HepG2 (cell line): ENCODE results near the gene RAB6A. TPM values are rescaled to one million over a fixed set of nuclear protein-coding genes. Genes with fewer than 3 reads are reported as not detected.

Source experiments
- ARID5B ChIP-seq: IDR thresholded peaks from 2 replicates; pipeline ENCODE4 v1.4.0; 2020; ENCODE audit warnings: mild to moderate bottlenecking, missing genetic modification reagents
- CBX5 ChIP-seq: sonication (generic); formaldehyde crosslinking; IDR thresholded peaks from 2 replicates; pipeline ENCODE4 v1.4.0; 2020; ENCODE audit warnings: missing genetic modification reagents, borderline replicate concordance
- CENPX ChIP-seq: sonication (generic); formaldehyde crosslinking; IDR thresholded peaks from 2 replicates; pipeline ENCODE4 v1.9.0; 2021; ENCODE audit warnings: mild to moderate bottlenecking, missing genetic modification reagents, moderate library complexity
- DPF2 ChIP-seq: sonication (generic); formaldehyde crosslinking; IDR thresholded peaks from 2 replicates; pipeline ENCODE4 v1.4.0; 2020; ENCODE audit warnings: mild to moderate bottlenecking, low read depth, missing genetic modification reagents, borderline replicate concordance
- NR1H2 ChIP-seq: sonication (generic); formaldehyde crosslinking; IDR thresholded peaks from 2 replicates; pipeline ENCODE4 v1.8.1; 2022; ENCODE audit warnings: low read depth, missing genetic modification reagents, borderline replicate concordance
- PAXIP1 ChIP-seq: sonication (generic); formaldehyde crosslinking; conservative IDR thresholded peaks from 2 replicates; pipeline ENCODE4 v1.4.0; 2020; ENCODE audit warnings: mild to moderate bottlenecking, missing genetic modification reagents, moderate library complexity
- PHF8 ChIP-seq: sonication (generic); formaldehyde crosslinking; IDR thresholded peaks from 2 replicates; pipeline ENCODE4 v1.5.0; 2020; ENCODE audit warnings: missing genetic modification reagents
- TMF1 ChIP-seq: sonication (generic); formaldehyde crosslinking; IDR thresholded peaks from 2 replicates; pipeline ENCODE4 v1.8.1; 2022; ENCODE audit warnings: low read depth, missing genetic modification reagents
- ZBTB4 ChIP-seq: sonication (generic); formaldehyde crosslinking; IDR thresholded peaks from 2 replicates; pipeline ENCODE4 v1.4.0; 2020; ENCODE audit warnings: missing genetic modification reagents, mild to moderate bottlenecking, borderline replicate concordance
- ZNF281 ChIP-seq: sonication (generic); formaldehyde crosslinking; IDR thresholded peaks from 2 replicates; pipeline ENCODE4 v1.4.0; 2020; ENCODE audit warnings: missing genetic modification reagents, borderline replicate concordance
- ZNF746 ChIP-seq: sonication (generic); formaldehyde crosslinking; IDR thresholded peaks from 2 replicates; pipeline ENCODE4 v1.8.0; 2022; ENCODE audit warnings: mild to moderate bottlenecking, missing genetic modification reagents
- polyA plus RNA-seq, 8 experiments: library from polyadenylated mRNA; depleted of rRNA in 3 of 8; stranded (reverse) in 7 of 8; unstranded in 1 of 8; fragments of >200 nt; fragmentation: Illumina TruSeq in 4 of 8; extraction: Trizol in 4 of 8; gene quantifications; 2 replicates each; pipeline versions ENCODE4 v1.2.1 to v1.2.3, GENCODE V29; 2011 to 2016; ENCODE audit warnings: low read depth in 4 of 8, missing spikeins in 1 of 8, mixed read lengths in 1 of 8; ENCODE audit not compliant: insufficient read depth in 1 of 8
- total RNA-seq, 5 experiments: library from RNA; depleted of rRNA; stranded (reverse); fragments of >200 nt; fragmentation: Illumina TruSeq; extraction: Trizol; gene quantifications; 2 replicates each; pipeline ENCODE4 v1.2.3, GENCODE V29; 2016; ENCODE audit warnings: low read depth in 1 of 5

Gene RAB6A
- total and polyA plus RNA-seq, 2 of the 13 experiments (the other 11 are each of a cell fraction or from before 2014, with no cell fraction given), result 74.3 to 121 TPM

GRCh38 chr11:73779084-73779902, 18.4 kb upstream of the RAB6A start (continued):
- TF ChIP-seq ARID5B (CRISPR knock-in tag) (peak; percentile 32; the same call in 1 of the 2 replicates), ZBTB4 (CRISPR knock-in tag) (peak; percentile 51; the same call in 1 of the 2 replicates), PAXIP1 (peak; percentile 63), CENPX (CRISPR knock-in tag) (no peak), DPF2 (no peak), ZNF281 (no peak), ZNF746 (CRISPR knock-in tag) (no peak), CBX5 (CRISPR knock-in tag) (peak; percentile 57; the same call in 1 of the 2 replicates), NR1H2 (no peak), PHF8 (CRISPR knock-in tag) (peak; percentile 78), TMF1 (no peak)
